GM18499 (cell line): Measurements from ENCODE around the gene AFP.
A peak's percentile ranks its signal among the peaks of the same experiment; 100 is the strongest.
"Not testable (repeated sequence)": the region's sequence is repeated elsewhere in the genome, so short reads cannot be mapped to it uniquely, and the experiment has no call there.

Experiments used
- ATAC-seq: cut with Tn5 transposase; IDR thresholded peaks from one replicate; pipeline ENCODE4 v1.9.1; 2021; ENCODE audit warnings: moderate number of reproducible peaks; ENCODE audit not compliant: insufficient read depth, unreplicated experiment

Gene AFP

DNA sequence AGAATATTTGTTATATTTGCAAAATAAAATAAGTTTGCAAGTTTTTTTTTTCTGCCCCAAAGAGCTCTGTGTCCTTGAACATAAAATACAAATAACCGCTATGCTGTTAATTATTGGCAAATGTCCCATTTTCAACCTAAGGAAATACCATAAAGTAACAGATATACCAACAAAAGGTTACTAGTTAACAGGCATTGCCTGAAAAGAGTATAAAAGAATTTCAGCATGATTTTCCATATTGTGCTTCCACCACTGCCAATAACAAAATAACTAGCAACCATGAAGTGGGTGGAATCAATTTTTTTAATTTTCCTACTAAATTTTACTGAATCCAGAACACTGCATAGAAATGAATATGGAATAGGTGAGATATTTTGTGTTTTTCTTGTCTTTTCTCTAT is at the start of gene AFP:
Gene AFP, plus strand, starts transcription at position 238 of the 400 bp plus-strand sequence. Its CDS starts 42 bp downstream, at position 280.
- ATAC-seq = no peak

DNA sequence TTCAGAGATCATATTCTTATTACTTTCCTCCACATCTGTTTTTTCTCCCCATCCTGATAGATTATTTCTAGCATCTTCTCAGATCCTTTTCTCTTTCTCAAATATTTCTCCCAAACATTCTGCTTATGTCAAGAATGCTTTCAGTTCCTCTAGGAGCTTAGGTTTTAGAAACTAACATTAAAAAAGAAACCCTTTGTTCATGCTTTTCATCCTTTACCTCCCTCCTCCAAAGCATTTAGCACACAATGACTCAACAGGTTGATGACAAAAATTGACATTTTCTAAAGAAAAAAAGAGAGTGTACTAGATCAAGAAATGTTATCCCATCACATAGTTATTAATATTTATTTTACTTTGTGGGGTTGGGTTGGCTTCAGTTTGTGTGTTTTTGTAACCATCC is 48.5 kb upstream of the AFP start:
- ATAC-seq = peak; percentile 58

DNA sequence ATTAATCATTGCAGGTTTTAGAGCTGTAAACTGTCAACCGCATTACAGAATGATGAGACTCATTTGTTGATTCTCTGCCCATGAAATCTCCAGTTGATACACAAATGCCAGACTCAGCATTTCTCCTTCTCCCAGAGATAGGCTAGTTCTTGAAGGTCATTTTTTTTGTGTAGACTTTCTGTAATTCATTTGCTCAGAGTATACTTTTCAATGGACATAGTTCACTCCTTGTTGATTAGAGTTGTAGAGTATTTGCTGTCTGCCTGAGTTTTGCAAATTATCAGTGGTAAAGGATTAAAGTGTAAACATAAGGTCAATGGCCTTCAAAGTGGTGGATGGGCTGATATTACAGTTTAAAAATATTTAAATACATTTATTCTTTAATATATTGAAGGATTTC is 47.1 kb upstream of the AFP start:
- ATAC-seq = no peak

DNA sequence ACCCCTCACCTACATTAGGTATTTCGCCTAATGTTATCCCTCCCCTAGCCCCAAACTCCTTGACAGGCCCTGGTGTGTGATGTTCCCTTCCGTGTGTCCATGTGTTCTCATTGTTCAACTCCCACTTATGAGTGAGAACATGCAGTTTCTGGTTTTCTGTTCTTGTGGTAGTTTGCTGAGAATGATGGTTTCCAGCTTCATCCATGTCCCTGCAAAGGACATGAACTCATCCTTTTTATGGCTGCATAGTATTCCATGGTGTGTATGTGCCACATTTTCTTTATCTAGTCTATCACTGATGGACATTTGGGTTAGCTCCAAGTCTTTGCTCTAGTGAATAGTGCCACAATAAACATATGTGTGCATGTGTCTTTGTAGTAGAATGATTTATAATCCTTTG is 46.4 kb upstream of the AFP start:
- not testable (repeated sequence) for ATAC-seq

DNA sequence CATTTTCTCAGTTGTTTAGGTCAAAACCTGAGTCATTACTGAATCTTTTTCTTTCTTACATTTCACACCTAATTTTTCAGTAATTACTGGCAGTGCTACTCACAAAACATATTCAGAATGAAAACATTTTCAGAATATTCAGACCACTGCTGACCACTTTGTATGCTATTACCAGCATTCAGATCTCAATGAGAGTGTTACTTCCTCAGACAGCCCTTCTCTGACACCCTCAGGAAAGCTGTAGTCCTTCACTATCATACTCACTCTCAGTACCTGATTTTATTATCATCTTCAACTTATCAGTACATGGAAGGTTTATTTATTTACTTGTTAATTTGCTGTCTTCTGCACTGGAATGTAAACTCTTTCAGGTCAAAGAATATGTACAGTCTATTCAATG is 44.2 kb upstream of the AFP start:
- no peak for ATAC-seq

DNA sequence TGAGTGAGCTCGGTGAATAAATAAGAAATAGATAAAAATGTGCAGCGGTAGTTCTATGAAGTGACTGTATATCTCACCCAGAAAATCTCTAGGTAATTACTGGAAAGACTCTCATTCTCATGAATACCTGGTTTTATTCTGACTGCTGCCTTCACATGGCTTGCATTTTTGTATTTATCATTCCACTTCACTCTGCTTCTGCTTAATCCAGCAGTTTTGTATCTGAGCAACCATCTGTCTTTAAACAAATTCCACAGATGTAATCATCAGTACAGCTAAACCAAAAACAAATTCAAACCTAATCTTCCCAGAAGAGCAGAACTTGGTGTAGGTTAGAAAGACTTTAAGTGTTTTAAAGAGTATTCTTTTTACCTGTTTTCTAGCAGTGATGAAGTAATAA is 43.1 kb upstream of the AFP start:
- ATAC-seq = no peak

DNA sequence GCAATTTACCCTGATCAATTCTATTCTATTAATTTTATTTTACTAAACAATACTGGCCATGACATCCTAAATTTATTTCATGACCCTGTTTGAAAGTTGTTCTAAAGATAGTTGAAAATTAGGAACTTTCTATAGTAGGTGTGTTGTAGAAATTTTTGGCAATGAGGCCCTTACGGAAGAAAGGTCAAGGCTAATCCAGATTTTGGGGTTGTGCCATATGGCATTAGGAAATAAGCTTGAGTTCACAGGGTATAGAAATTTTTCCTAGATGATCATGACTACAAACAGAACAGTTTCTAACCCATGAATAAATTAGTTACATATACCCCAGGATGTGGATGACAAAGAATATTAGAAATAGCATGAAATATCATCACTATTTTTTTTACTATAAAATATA is 39.7 kb upstream of the AFP start:
- no peak for ATAC-seq

DNA sequence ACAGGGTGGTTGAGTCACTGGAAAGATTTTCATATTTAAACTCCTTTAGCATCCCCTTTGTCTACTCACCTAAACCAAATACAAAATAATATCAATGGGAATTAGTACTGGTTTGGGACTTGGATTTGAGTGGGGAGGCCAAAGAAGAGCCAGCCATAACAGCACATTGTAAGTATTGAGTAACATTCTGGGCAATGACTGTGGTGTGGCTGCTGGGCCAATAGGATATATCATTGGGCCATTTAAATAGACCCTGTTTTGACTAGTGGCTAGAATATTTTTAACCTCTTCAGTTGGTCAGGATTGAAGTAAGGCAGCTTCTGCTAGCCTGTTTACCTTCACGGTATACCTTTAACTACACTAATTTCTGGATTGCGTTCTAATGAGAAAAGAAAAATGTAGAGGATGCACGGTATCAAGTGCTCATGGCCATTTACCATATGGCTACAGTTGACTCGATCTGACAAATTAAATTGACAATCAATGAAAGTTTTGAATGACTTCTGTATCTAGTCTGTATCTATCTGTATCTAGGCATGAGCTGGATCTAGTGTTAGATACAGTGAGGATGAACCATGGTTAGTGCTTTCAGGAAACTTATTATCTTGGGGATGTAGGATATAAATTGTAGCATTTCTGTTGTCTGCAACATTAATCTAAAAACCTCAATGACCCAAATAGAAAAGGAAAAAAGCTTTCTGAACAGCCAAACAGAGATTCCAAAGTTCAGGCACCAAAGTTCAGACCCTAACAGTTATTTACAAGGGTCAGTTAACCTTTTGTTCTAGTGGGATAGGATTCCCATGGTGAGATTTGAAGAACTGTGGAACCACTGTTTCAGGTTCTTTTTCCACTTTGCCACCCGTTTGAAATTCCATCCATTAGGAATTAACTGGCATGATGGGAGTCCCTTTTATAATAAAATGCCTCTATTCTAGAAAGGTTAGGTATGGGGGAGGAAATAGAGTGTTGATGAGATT is 38.7 kb upstream of the AFP start:
- ATAC-seq = no peak

DNA sequence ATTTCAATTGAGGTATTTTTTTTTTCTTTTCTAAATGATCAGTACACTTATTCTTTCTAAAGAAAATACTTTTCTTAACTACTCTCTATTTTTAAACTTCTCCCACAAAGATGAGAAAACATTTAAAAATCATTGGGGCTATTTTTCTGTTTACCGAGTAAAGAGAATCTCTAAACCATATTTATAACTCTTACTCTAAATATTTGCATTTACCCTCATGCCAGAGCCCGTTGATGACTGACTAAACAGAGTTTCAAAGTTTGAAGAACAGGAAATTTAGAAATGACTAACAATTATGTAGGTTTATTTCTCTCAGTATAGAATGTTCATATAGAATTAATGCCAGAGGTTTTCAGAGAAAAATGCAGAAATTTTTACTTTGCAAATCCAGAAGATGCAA is 34.6 kb upstream of the AFP start:
- no peak for ATAC-seq

DNA sequence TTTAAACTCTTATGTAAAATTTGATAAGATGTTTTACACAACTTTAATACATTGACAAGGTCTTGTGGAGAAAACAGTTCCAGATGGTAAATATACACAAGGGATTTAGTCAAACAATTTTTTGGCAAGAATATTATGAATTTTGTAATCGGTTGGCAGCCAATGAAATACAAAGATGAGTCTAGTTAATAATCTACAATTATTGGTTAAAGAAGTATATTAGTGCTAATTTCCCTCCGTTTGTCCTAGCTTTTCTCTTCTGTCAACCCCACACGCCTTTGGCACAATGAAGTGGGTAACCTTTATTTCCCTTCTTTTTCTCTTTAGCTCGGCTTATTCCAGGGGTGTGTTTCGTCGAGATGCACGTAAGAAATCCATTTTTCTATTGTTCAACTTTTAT is 32.0 kb upstream of the AFP start, which contains the start of gene ALB:
Gene ALB, plus strand, starts transcription at position 246 of the 400 bp plus-strand sequence. Its CDS starts 41 bp downstream, at position 287.
- ATAC-seq = no peak

DNA sequence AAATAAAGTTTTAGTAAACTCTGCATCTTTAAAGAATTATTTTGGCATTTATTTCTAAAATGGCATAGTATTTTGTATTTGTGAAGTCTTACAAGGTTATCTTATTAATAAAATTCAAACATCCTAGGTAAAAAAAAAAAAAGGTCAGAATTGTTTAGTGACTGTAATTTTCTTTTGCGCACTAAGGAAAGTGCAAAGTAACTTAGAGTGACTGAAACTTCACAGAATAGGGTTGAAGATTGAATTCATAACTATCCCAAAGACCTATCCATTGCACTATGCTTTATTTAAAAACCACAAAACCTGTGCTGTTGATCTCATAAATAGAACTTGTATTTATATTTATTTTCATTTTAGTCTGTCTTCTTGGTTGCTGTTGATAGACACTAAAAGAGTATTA is 31.6 kb upstream of the AFP start:
- no peak for ATAC-seq

DNA sequence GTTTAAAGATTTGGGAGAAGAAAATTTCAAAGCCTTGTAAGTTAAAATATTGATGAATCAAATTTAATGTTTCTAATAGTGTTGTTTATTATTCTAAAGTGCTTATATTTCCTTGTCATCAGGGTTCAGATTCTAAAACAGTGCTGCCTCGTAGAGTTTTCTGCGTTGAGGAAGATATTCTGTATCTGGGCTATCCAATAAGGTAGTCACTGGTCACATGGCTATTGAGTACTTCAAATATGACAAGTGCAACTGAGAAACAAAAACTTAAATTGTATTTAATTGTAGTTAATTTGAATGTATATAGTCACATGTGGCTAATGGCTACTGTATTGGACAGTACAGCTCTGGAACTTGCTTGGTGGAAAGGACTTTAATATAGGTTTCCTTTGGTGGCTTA is 30.9 kb upstream of the AFP start:
- ATAC-seq = no peak

DNA sequence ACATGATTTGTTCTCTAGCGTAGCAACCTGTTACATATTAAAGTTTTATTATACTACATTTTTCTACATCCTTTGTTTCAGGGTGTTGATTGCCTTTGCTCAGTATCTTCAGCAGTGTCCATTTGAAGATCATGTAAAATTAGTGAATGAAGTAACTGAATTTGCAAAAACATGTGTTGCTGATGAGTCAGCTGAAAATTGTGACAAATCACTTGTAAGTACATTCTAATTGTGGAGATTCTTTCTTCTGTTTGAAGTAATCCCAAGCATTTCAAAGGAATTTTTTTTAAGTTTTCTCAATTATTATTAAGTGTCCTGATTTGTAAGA is 29.5 kb upstream of the AFP start:
- no peak for ATAC-seq

DNA sequence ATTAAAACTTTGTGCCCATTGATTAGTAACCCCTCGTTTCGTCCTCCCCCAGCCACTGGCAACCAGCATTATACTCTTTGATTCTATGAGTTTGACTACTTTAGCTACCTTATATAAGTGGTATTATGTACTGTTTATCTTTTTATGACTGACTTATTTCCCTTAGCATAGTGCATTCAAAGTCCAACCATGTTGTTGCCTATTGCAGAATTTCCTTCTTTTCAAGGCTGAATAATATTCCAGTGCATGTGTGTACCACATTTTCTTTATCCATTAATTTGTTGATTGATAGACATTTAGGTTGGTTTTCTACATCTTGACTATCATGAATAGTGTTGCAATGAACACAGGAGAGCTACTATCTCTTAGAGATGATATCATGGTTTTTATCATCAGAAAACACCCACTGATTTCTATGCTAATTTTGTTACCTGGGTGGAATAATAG is 28.8 kb upstream of the AFP start:
- no peak for ATAC-seq

DNA sequence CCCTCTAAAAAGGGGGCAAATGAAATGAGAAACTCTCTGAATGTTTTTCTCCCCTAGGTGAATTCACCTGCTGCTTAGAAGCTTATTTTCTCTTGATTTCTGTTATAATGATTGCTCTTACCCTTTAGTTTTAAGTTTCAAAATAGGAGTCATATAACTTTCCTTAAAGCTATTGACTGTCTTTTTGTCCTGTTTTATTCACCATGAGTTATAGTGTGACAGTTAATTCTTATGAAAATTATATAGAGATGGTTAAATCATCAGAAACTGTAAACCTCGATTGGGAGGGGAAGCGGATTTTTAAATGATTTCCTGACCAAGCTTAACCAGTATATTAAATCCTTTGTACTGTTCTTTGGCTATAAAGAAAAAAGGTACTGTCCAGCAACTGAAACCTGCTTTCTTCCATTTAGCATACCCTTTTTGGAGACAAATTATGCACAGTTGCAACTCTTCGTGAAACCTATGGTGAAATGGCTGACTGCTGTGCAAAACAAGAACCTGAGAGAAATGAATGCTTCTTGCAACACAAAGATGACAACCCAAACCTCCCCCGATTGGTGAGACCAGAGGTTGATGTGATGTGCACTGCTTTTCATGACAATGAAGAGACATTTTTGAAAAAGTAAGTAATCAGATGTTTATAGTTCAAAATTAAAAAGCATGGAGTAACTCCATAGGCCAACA is 27.7 kb upstream of the AFP start:
- ATAC-seq = no peak

DNA sequence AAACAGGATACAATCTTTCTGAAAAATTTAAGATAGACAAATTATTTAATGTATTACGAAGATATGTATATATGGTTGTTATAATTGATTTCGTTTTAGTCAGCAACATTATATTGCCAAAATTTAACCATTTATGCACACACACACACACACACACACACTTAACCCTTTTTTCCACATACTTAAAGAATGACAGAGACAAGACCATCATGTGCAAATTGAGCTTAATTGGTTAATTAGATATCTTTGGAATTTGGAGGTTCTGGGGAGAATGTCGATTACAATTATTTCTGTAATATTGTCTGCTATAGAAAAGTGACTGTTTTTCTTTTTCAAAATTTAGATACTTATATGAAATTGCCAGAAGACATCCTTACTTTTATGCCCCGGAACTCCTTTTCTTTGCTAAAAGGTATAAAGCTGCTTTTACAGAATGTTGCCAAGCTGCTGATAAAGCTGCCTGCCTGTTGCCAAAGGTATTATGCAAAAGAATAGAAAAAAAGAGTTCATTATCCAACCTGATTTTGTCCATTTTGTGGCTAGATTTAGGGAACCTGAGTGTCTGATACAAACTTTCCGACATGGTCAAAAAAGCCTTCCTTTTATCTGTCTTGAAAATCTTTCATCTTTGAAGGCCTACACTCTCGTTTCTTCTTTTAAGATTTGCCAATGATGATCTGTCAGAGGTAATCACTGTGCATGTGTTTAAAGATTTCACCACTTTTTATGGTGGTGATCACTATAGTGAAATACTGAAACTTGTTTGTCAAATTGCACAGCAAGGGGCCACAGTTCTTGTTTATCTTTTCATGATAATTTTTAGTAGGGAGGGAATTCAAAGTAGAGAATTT is 26.8 kb upstream of the AFP start:
- ATAC-seq = no peak

DNA sequence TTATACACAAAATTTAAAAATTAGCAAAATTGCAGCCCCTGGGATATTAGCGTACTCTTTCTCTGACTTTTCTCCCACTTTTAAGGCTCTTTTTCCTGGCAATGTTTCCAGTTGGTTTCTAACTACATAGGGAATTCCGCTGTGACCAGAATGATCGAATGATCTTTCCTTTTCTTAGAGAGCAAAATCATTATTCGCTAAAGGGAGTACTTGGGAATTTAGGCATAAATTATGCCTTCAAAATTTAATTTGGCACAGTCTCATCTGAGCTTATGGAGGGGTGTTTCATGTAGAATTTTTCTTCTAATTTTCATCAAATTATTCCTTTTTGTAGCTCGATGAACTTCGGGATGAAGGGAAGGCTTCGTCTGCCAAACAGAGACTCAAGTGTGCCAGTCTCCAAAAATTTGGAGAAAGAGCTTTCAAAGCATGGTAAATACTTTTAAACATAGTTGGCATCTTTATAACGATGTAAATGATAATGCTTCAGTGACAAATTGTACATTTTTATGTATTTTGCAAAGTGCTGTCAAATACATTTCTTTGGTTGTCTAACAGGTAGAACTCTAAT is 26.0 kb upstream of the AFP start:
- no peak for ATAC-seq

DNA sequence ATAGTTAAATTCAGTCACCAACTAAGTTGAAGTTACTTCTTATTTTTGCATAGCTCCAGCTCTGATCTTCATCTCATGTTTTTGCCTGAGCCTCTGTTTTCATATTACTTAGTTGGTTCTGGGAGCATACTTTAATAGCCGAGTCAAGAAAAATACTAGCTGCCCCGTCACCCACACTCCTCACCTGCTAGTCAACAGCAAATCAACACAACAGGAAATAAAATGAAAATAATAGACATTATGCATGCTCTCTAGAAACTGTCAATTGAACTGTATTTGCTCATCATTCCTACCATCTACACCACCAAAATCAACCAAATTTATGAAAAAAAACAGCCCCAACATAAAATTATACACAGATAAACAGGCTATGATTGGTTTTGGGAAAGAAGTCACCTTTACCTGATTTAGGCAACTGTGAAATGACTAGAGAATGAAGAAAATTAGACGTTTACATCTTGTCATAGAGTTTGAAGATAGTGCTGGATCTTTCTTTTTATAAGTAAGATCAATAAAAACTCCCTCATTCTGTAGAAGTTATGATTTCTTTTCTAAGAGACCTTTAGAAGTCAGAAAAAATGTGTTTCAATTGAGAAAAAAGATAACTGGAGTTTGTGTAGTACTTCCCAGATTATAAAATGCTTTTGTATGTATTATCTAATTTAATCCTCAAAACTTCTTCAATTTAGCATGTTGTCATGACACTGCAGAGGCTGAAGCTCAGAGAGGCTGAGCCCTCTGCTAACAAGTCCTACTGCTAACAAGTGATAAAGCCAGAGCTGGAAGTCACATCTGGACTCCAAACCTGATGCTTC is 24.9 kb upstream of the AFP start:
- ATAC-seq = no peak

DNA sequence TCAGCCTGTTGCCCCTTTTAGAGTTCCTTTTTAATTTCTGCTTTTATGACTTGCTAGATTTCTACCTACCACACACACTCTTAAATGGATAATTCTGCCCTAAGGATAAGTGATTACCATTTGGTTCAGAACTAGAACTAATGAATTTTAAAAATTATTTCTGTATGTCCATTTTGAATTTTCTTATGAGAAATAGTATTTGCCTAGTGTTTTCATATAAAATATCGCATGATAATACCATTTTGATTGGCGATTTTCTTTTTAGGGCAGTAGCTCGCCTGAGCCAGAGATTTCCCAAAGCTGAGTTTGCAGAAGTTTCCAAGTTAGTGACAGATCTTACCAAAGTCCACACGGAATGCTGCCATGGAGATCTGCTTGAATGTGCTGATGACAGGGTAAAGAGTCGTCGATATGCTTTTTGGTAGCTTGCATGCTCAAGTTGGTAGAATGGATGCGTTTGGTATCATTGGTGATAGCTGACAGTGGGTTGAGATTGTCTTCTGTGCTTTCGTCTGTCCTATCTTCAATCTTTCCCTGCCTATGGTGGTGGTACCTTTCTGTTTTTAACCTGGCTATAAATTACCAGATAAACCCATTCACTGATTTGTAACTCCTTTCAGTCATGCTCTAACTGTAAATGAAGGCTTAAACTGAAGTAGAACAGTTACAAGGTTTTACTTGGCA is 24.1 kb upstream of the AFP start:
- ATAC-seq = no peak
